ENCODE data around the gene PDE1C. TPM values are rescaled to one million over a fixed set of nuclear protein-coding genes. Genes with fewer than 3 reads are reported as not detected.

PDE1C gene
- total RNA-seq, 5 donors from 2014 or later (not counting 1 experiment from before 2014, with no cell fraction given): not detected

- POLR2A ChIA-PET: no interaction called here
- no CpG with 5 or more reads among the region's 1 CpG for WGBS (ENCODE audit: insufficient coverage)
Measured at GRCh38 chr7:31710171-31710570, 360.0 kb downstream of the PDE1C start.

DNA sequence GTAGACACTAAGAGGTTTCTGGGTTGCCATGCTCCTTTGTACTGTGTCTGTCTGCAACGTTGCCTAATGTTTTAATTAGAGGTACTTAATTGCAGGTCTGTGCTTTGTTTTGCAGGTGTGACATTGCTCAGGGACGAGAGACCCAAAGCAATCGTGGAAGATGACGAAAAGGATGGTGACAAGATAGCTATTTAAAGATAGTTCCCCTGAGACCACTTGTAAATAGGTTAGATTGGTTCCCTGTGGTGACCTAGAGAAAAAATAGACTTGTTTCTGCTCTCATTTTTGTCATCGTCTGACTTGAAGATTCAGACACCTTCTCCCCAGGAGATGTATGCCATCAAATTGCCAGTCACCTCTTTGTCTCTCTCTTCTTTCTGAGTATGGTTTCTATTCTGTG, 363.1 kb downstream of the PDE1C start:
- no peaks in the 10 kb centered on the region for H3K27me3 Mint-ChIP-seq
- 16% methylated on average over 2 of the region's 5 CpGs for WGBS (ENCODE audit: insufficient coverage)
- Histone ChIP-seq H3K4me1 (ENCODE audit: control insufficient read depth in 1 of 2, extremely low read depth in 1 of 2, insufficient read depth in 2 of 2, low read length in 2 of 2) (no peaks in the 10 kb centered on the region), H3K4me3 (ENCODE audit: control insufficient read depth in 1 of 2, extremely low read depth in 1 of 2, low read length in 1 of 2) (no peak overlapping the region), H3K27me3 (replicated peaks in 1 of 2; ENCODE audit: control insufficient read depth in 2 of 2, extremely low read depth in 1 of 2, insufficient read depth in 2 of 2, low read length in 1 of 2) (no peaks in the 10 kb centered on the region), H3K27ac (ENCODE audit: low read length) (no peak overlapping the region), H3K36me3 (ENCODE audit: control insufficient read depth in 2 of 2, extremely low read depth in 1 of 2, insufficient read depth in 1 of 2, low read length in 1 of 2) (no peaks in the 10 kb centered on the region), H3K9me3 (no peaks in the 10 kb centered on the region)
- no peak for ATAC-seq (replicated peaks in 1 of 4)
- ChIA-PET POLR2A (no interaction called here), CTCF (no interaction called here)
- H3K4me3 Mint-ChIP-seq: no peak overlapping the region
- DNase-seq: no peak
- H3K36me3 Mint-ChIP-seq: no peaks in the 10 kb centered on the region
- no peak overlapping the region for H3K27ac Mint-ChIP-seq
- peaks cover 0 to 7% (median 6%) of the 10 kb centered on the region in 3 donors for H3K9me3 Mint-ChIP-seq
- no peaks in the 10 kb centered on the region for H3K4me1 Mint-ChIP-seq

More at GRCh38 chr7:31710171-31710570, 360.0 kb downstream of the PDE1C start:
- DNase-seq (no peak), ATAC-seq (replicated peaks in 1 of 4) (no peak)
- Histone ChIP-seq H3K4me3 (ENCODE audit: control insufficient read depth in 1 of 2, extremely low read depth in 1 of 2, low read length in 1 of 2) (no peak overlapping the region), H3K4me1 (ENCODE audit: control insufficient read depth in 1 of 2, extremely low read depth in 1 of 2, insufficient read depth in 2 of 2, low read length in 2 of 2) (no peaks in the 10 kb centered on the region), H3K9me3 (no peaks in the 10 kb centered on the region), H3K36me3 (ENCODE audit: control insufficient read depth in 2 of 2, extremely low read depth in 1 of 2, insufficient read depth in 1 of 2, low read length in 1 of 2) (no peaks in the 10 kb centered on the region), H3K27me3 (replicated peaks in 1 of 2; ENCODE audit: control insufficient read depth in 2 of 2, extremely low read depth in 1 of 2, insufficient read depth in 2 of 2, low read length in 1 of 2) (no peaks in the 10 kb centered on the region), H3K27ac (ENCODE audit: low read length) (no peak overlapping the region)
- Mint-ChIP-seq H3K36me3 (no peaks in the 10 kb centered on the region), H3K4me3 (no peak overlapping the region), H3K4me1 (no peaks in the 10 kb centered on the region), H3K27me3 (no peaks in the 10 kb centered on the region), H3K9me3 (peaks cover 4 to 11% (median 9%) of the 10 kb centered on the region in 3 donors), H3K27ac (no peak overlapping the region)
- CTCF ChIA-PET: no interaction called here

GRCh38 chr7:31705377-31705776, 364.8 kb downstream of the PDE1C start:
- Mint-ChIP-seq H3K9me3 (peaks cover 3 to 4% (median 3%) of the 10 kb centered on the region in 3 donors), H3K36me3 (no peaks in the 10 kb centered on the region), H3K27ac (no peak overlapping the region), H3K27me3 (no peaks in the 10 kb centered on the region), H3K4me3 (no peak overlapping the region), H3K4me1 (no peaks in the 10 kb centered on the region)
- H3K36me3 ChIP-seq (ENCODE audit: control insufficient read depth in 2 of 2, extremely low read depth in 1 of 2, insufficient read depth in 1 of 2, low read length in 1 of 2): no peaks in the 10 kb centered on the region
- WGBS (ENCODE audit: insufficient coverage): no CpG with 5 or more reads among the region's 3 CpGs
- H3K4me3 ChIP-seq (ENCODE audit: control insufficient read depth in 1 of 2, extremely low read depth in 1 of 2, low read length in 1 of 2): no peak overlapping the region
- no peaks in the 10 kb centered on the region for H3K4me1 ChIP-seq (ENCODE audit: control insufficient read depth in 1 of 2, extremely low read depth in 1 of 2, insufficient read depth in 2 of 2, low read length in 2 of 2)
- ATAC-seq (replicated peaks in 1 of 4) (no peak), DNase-seq (no peak)
- H3K9me3 ChIP-seq: no peaks in the 10 kb centered on the region
- no peaks in the 10 kb centered on the region for H3K27me3 ChIP-seq (replicated peaks in 1 of 2; ENCODE audit: control insufficient read depth in 2 of 2, extremely low read depth in 1 of 2, insufficient read depth in 2 of 2, low read length in 1 of 2)
- CTCF ChIA-PET: interaction anchor here in 1 of 2 donors (0.7 kb wide), 1 partner anchor 10 kb away, joined by 3 read pairs; no protein-coding TSS in a partner anchor
- POLR2A ChIA-PET: no interaction called here
- H3K27ac ChIP-seq (ENCODE audit: low read length): no peak overlapping the region

GRCh38 chr7:31702354-31702753, 367.9 kb downstream of the PDE1C start:
- H3K4me3 Mint-ChIP-seq: no peak overlapping the region
- no peak overlapping the region for H3K27ac Mint-ChIP-seq
- 22% methylated on average over 1 of the region's 3 CpGs for WGBS (ENCODE audit: insufficient coverage)
- Histone ChIP-seq H3K27ac (ENCODE audit: low read length) (no peak overlapping the region), H3K27me3 (replicated peaks in 1 of 2; ENCODE audit: control insufficient read depth in 2 of 2, extremely low read depth in 1 of 2, insufficient read depth in 2 of 2, low read length in 1 of 2) (no peaks in the 10 kb centered on the region), H3K9me3 (no peaks in the 10 kb centered on the region), H3K36me3 (ENCODE audit: control insufficient read depth in 2 of 2, extremely low read depth in 1 of 2, insufficient read depth in 1 of 2, low read length in 1 of 2) (no peaks in the 10 kb centered on the region), H3K4me1 (ENCODE audit: control insufficient read depth in 1 of 2, extremely low read depth in 1 of 2, insufficient read depth in 2 of 2, low read length in 2 of 2) (no peaks in the 10 kb centered on the region), H3K4me3 (ENCODE audit: control insufficient read depth in 1 of 2, extremely low read depth in 1 of 2, low read length in 1 of 2) (no peak overlapping the region)
- ATAC-seq (replicated peaks in 1 of 4) (no peak), DNase-seq (no peak)
- no peaks in the 10 kb centered on the region for H3K4me1 Mint-ChIP-seq
- no peaks in the 10 kb centered on the region for H3K36me3 Mint-ChIP-seq
- H3K27me3 Mint-ChIP-seq: no peaks in the 10 kb centered on the region
- ChIA-PET POLR2A (no interaction called here), CTCF (no interaction called here)
- H3K9me3 Mint-ChIP-seq: peaks cover 0 to 5% (median 4%) of the 10 kb centered on the region in 3 donors
